Measurements from ENCODE around the gene ADAR. TPM values are rescaled to one million over a fixed set of nuclear protein-coding genes. Genes with fewer than 3 reads are reported as not detected.

The ADAR gene
- total RNA-seq, 1 donor from 2014 or later = 63.0 TPM

DNA sequence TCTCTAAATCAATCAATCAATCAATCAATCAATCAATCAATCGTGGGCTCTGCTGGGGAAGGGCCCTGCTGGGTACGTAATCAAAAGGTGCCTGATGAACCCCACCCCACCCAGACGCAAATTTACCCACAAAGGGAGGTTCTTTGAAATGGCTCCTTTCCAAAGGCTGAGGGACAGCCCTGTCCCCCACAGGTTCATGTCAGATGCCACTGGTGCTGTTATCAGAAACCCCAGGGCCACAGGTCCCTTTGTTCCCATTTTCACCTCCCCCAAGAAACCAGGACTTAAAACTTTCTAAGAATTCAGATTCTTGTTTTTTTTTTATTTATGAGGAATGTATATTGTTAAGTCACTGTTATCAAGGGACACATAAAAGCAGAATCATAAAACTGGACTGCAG is 26.2 kb downstream of the ADAR start:
- DNase-seq = no peak

- DNase-seq = no peak
Measured at GRCh38 chr1:154579374-154579773, 28.6 kb downstream of the ADAR start.

GRCh38 chr1:154578058-154578418 is 29.9 kb downstream of the ADAR start:
- peak; percentile 76 for DNase-seq

- no peak for DNase-seq
Measured at GRCh38 chr1:154577346-154578057, 30.5 kb downstream of the ADAR start.

DNA sequence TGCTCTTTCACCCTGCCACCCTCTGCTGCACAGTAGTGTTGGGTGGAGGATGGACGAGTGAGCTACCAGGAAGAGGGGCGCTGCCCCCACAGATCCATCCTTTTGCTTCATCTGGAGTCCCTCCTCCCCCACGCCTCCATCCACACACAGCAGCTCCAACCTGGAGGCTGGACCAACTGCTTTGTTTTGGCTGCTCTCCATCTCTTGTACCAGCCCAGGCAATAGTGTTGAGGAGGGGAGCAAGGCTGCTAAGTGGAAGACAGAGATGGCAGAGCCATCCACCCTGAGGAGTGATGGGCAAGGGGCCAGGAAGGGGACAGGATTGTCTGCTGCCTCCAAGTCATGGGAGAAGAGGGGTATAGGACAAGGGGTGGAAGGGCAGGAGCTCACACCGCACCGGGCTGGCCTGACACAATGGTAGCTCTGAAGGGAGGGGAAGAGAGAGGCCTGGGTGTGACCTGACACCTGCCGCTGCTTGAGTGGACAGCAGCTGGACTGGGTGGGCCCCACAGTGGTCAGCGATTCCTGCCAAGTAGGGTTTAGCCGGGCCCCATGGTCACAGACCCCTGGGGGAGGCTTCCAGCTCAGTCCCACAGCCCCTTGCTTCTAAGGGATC is 31.9 kb downstream of the ADAR start:
- DNase-seq = no peak

DNA sequence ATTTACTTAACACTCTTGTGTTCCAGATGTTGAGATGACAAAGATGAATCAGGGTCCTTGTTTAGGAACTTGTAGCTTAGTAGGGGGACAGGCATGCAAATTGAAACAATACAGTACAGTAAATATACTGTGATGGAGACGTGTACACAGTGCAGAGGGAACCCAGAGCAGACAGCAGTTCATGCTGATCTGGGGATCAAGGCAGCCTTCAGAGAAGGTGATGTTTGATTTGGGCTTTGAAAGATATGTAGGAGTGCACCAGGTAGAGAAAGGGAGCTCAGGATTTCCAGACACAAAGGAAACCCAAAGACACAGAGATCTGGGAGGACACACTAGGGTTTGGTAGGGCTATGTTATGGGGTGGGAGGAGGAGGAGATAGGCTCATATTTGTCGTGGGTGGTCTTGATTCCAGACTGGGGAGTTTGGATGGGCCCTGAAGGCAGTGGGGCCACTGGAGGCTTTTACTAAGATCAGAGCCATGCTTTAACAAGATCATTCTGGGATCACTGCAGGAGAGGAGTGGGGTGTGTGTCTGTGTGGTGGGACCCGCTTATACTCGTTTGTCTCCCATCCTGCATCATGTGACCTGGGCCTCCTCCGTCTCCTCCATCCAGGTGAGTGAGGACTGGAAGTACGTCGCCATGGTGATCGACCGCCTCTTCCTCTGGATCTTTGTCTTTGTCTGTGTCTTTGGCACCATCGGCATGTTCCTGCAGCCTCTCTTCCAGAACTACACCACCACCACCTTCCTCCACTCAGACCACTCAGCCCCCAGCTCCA is 32.6 kb downstream of the ADAR start:
- no peak for DNase-seq

DNA sequence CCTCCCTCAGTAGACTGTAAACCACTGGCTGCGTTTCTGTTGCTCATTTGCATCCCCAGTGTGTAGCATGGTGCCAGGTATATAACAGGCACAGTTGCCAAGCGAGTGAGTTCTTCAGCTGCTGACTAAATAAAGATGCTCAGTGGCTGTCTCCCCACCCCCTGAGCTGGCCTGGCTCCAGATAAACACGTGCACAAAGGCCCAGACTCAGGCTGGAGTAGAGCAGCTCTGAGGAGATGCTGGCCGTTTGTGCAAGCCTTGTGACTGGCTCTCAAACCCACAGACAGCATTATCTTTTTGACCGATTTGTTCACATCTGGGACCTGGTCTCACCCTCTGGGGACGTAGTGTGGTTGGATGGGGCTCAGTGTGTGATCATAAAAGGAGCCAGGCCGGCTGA is 33.3 kb downstream of the ADAR start:
- DNase-seq = peak; percentile 85

- no peak for DNase-seq
Measured at GRCh38 chr1:154573168-154573510, 34.8 kb downstream of the ADAR start.

DNA sequence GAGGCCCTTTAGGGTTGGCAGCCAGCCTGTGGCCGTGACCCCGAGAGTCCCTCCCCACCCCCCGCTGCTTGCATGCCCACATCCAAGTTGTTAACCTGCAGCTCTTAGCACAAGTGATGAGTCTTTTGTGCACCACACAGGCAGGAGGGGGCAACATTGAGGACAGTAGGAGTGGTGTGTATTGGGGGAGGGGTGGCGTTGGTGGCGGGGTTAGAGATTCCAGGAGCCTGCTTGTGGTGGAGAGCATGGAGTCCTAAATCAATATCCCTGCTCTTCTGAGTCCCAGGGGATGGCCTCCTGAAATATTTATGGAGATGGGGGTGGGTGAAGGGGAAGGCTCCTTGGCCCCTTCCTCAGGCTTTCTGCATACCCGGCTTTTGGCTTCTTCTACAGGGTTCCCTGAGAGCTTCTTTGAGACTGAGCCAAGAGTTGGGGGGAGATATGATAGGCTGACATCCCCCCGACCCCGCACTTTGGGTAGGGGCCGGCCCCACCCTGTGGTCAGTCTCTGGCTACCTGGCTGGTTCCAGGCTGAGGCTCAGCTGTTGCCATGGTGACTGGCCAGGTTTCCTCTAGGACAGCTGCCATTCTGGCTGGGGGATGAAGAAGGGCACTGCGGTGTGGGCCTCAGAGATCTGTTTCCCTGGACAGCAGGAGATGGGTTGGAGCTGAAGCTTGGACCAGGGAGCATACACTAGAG is 35.4 kb downstream of the ADAR start:
- no peak for DNase-seq

GRCh38 chr1:154571964-154572288 is 36.1 kb downstream of the ADAR start:
- no peak for DNase-seq

- no peak for DNase-seq
Measured at GRCh38 chr1:154571244-154571963, 36.6 kb downstream of the ADAR start.

DNA sequence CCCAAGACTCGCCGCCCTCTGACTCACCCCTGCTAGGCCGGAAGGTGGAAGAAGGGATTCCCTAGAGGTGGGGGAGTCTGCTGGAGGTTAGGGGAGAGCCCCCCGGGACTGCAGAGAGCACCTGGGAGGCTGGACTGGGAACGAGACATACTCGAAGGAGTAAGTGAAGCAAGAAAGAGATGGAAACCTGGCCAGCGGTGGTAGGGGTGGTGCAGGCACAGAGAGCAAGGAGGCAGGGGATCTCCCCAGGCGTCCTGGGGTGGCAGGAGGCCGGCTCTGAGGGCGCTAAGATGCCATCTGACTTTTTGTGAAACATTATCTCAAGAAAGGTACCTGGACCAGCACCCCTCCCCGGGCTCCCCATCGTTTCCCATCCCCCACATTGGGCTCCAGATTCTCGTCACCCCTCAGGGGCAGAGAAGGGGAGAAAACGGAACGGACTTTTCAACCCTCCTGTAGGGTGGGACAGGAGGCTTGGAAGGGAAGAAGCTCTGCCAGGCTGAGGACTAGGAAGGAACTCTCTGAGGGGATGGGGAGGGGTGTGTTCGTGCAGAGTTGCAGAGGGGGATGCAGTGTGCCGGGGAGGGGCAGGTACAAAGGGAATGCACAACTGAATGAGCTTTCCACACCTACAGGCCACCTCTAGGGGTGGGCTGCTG is 39.7 kb downstream of the ADAR start:
- DNase-seq = no peak

GRCh38 chr1:154567386-154568156 is 40.4 kb downstream of the ADAR start, which contains the start of gene CHRNB2:
Gene CHRNB2 (plus strand): TSS chr1:154567778. CDS start chr1:154568045, 267 bp downstream.
- DNase-seq = peak; percentile 82

DNA sequence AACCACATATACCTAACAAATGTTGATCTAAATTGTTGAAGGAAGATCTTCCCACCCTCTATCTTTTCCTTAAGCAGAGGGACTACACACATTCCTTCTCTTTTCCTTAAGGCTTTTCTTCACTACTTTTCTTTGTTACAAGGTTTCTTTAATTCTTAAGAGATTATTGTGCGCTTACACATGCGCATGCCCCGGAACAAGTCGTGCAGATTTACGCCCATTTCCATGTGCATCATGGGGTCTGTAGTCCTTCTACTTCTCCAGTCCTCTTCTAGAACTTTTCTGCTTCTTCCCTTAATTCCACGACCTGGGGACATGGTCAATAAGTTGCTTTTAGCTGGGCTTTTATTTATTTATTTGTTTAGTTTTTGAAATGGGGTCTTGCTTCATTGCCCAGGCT is 42.1 kb downstream of the ADAR start:
- DNase-seq = no peak

DNA sequence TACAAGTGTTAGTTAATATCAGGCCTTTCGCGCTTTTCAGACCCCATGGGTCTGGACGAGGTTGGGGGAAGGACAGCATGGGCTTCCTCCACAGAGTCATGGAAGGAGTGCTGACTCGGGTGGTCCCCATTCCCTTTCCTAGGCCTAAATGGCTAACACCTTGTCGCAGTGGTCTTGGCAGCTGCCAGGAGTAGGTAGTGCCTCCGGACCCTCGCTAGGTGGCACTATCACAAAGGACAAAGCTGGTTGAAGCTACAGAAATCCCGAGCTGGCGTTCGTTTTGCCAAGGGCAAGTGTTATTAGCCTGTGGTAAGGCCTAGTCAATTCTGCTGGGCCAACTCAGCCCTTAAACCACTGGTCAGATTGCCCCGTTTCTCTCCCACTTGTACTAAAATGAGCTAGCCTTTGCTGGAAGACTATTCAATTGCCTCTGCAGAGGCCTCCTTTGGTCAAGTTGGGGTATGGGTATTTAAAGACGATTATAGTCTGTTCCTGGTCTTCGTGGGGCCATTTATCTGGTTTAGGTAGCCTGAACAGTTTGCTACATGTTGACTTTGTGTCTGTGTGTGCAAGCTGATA is 48.4 kb downstream of the ADAR start:
- DNase-seq = peak; percentile 96

- peak; percentile 99 for DNase-seq
Measured at GRCh38 chr1:154558720-154559465, 49.1 kb downstream of the ADAR start.

DNA sequence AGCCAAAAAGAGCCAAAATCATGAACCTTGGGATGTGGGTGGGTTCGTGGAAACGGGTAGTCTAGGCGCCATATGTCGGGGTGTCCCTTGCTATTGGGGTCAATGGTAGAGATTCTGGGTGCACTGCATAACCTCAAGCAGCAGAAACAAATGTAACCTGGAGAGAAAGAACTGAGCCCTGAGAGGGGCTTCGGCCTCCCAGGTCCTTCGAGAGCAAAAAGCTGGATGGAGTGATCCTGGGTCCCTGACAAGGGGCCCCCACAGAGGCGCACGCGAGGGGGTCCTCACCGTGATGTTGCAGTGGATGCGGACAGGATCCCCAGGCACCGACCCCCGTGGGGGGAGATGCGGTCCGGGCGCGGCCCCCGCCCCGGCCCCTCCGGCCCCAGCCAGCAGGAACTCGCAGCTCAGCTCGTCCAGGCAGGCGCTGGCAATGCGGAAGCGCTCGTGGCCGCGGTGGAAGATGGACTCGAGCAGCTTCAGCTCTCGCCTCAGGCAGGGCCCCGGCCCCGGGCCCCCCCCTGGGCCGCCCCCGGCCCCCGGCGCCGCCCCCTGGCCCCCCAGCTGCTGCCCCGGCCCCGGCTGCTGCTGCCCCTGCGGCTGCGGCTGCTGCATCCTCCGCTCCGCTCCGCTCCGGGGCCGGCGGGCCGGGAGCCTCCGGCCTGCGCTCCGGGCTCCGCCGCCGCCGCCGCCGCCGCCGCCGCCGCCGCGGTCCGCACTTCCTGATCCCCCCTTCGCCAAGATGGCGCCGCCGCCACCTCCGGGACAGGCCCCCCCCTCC is 49.9 kb downstream of the ADAR start, which contains the start of gene UBE2Q1:
Gene UBE2Q1, minus strand, starts transcription at position 724 of the 781 bp plus-strand sequence. Its CDS starts 109 bp downstream, at position 615.
- DNase-seq = peak; percentile 48

- no peak for DNase-seq
Measured at GRCh38 chr1:154557248-154557938, 50.6 kb downstream of the ADAR start.

All from tongue (tissue), 2 donors.